Epithelial cell of umbilical artery (primary cell): ENCODE data around the gene ARPC1A. TPM values are rescaled to one million over a fixed set of nuclear protein-coding genes. Genes with fewer than 3 reads are reported as not detected.

Source experiments
- total RNA-seq: library from RNA; depleted of rRNA; stranded (reverse); fragments of >200 nt; gene quantifications from 2 replicates; pipeline ENCODE4 v1.2.3, GENCODE V29; 2014

ARPC1A gene
- 149 and 212 TPM in 2 replicates for total RNA-seq

DNA sequence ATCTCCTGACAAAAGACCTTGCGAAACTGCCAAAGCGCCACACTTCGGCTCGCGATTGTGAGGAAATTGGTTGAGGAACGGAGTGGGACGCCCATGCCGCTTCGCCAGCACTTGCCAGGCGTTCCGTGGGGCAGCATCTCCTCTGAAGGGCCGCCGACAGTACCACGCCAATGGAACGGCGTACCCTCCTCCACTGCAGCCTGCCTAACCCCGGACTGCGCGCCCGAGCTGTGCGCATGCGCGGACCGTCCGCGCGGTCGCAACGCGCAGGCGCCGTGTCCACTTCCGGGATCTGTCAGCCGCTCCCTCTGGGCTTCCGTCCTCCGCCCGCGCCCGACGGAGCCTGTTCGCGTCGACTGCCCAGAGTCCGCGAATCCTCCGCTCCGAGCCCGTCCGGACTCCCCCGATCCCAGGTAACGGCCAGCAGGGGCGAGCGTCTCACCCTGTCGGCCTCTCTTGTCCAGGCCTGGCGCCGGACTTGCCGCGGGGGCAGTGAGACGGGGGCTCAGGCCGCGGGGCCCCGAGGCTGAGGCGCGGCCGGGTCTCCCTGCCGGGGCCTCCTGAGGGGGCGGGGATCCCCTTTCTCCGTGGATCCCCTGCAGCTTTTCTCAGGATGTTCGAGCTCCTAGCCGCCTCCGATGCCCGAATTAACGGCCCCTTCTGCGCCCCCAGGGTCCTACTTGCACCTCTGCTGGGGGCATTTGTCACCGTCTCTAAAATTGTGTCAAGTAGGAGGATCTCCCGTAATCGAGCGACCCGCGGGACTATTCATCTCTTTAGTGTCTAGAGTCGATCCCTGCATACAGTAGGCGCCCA is at the start of gene ARPC1A:
Gene ARPC1A (plus strand): TSS at position 307 of the 816 bp plus-strand sequence. CDS start 7,456 bp downstream, outside the sequence.

GRCh38 chr7:99374111-99375064 is 48.7 kb downstream of the ARPC1A start, which contains the start of gene ARPC1B:
TSS of gene ARPC1B (plus strand) at chr7:99374730. CDS start at chr7:99385715, 10,985 bp downstream.

DNA sequence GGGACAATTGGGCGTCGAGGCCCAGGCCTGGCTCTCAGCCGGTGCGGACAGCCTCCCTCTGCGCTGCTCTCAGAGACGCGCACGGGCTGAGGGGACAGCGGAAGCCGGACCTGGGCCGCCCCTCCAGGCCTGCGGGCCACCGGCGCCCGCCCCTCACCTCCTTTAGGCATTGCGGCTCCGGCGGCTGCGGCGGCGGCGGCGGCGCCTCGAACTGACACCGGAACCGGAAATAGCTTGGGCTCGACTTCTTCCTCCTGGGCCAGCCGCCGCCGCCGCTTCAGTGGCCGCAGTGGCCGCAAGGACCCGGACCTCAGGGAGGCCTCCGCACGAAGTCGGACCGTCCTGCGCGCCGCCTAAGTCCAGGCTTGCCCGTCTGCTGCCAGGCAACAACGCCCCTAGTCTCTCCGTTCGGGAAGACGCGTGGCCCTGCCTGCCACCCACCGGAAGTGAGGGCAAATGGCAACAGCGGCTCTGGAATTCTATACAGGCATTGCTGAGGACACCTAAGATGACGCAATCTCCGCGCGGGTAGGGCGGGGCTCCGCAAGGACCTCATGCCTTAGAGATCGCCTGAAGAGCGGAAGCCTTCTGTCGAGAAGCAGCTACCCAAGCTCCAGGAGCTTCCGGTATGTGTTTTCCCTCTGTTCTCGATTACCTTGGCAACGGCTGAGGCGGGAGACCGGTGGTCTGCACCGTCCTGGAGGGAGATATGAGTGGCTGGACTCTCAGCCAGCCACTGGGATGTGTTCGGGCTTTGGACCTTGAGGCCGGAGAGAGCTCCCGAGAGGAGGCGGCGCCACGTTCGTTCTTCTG is 82.9 kb downstream of the ARPC1A start, which contains the start of the genes BUD31 and PDAP1:
Gene BUD31 (plus strand): TSS at position 591 of the 813 bp plus-strand sequence. CDS start 2,124 bp downstream, outside the sequence.
Gene PDAP1 (minus strand): TSS at position 219 of the 813 bp plus-strand sequence. CDS start 49 bp downstream, at position 170.

Other genes with a start within 250 kb of the ARPC1A start
- gene SMURF1, start 181.8 kb upstream of the ARPC1A start, total RNA-seq: 18.2 and 18.8 TPM in 2 replicates
- gene KPNA7, start 117.8 kb upstream of the ARPC1A start, total RNA-seq: not detected in 2 replicates
- 0.30 and 0.97 TPM in 2 replicates for gene MYH16, start 53.1 kb upstream of the ARPC1A start, total RNA-seq
- 597 and 600 TPM in 2 replicates for gene ARPC1B, start 48.8 kb downstream of the ARPC1A start, total RNA-seq
- gene PDAP1, start 82.7 kb downstream of the ARPC1A start, total RNA-seq: 61.1 and 109 TPM in 2 replicates
- 107 and 116 TPM in 2 replicates for gene BUD31, start 83.1 kb downstream of the ARPC1A start, total RNA-seq
- gene PTCD1, start 112.9 kb downstream of the ARPC1A start, total RNA-seq: 4.5 and 5.5 TPM in 2 replicates
- gene CPSF4, start 113.0 kb downstream of the ARPC1A start, total RNA-seq: 28.6 and 30.4 TPM in 2 replicates
- gene ATP5MF, start 140.3 kb downstream of the ARPC1A start, total RNA-seq: 643 and 858 TPM in 2 replicates
- gene ZNF789, start 147.0 kb downstream of the ARPC1A start, total RNA-seq: 5.6 and 6.2 TPM in 2 replicates
- gene ZNF394, start 174.4 kb downstream of the ARPC1A start, total RNA-seq: 26.3 and 33.0 TPM in 2 replicates
- 10.7 and 12.0 TPM in 2 replicates for gene ZKSCAN5, start 178.8 kb downstream of the ARPC1A start, total RNA-seq
- 5.6 and 6.2 TPM in 2 replicates for gene FAM200A, start 226.2 kb downstream of the ARPC1A start, total RNA-seq
- gene ZNF655, start 232.7 kb downstream of the ARPC1A start, total RNA-seq: 10.1 and 19.5 TPM in 2 replicates